GM23248 (cell line): ENCODE data around the gene AADACL4. TPM values are rescaled to one million over a fixed set of nuclear protein-coding genes. Genes with fewer than 3 reads are reported as not detected.

Source experiments
- DNase-seq: peaks from one replicate; pipeline ENCODE4 v3.0.0-alpha.2; 2015
- H2AFZ ChIP-seq: fragments of 200-600 bp; sonication (generic); 2 replicates; pipeline ENCODE4 v1.6.1; 2016; ENCODE audit warnings: antibody characterized with exemption
- H3F3A ChIP-seq: fragments of 200-600 bp; sonication (generic); 2 replicates; pipeline ENCODE4 v1.6.1; 2016; ENCODE audit warnings: mild to moderate bottlenecking, antibody characterized with exemption, mixed run types; ENCODE audit not compliant: insufficient read depth
- H3K27ac ChIP-seq: fragments of 200-600 bp; sonication (generic); 2 replicates; pipeline ENCODE4 v1.5.1; 2016; ENCODE audit warnings: mild to moderate bottlenecking
- H3K27me3 ChIP-seq: fragments of 200-600 bp; sonication (generic); replicated peaks from 2 replicates; pipeline ENCODE4 v1.6.1; 2016; ENCODE audit warnings: mild to moderate bottlenecking; ENCODE audit not compliant: insufficient read depth
- H3K36me3 ChIP-seq: fragments of 200-600 bp; sonication (generic); 2 replicates; pipeline ENCODE4 v1.6.1; 2016; ENCODE audit warnings: low read depth, mild to moderate bottlenecking
- H3K4me1 ChIP-seq: fragments of 200-600 bp; sonication (generic); 2 replicates; pipeline ENCODE4 v1.6.1; 2016; ENCODE audit warnings: mild to moderate bottlenecking; ENCODE audit not compliant: insufficient read depth
- H3K4me2 ChIP-seq: fragments of 200-600 bp; sonication (generic); one replicate; pipeline ENCODE4 v1.6.1; 2016; ENCODE audit warnings: mild to moderate bottlenecking; ENCODE audit not compliant: unreplicated experiment
- H3K4me3 ChIP-seq: fragments of 200-600 bp; sonication (generic); 2 replicates; pipeline ENCODE4 v1.5.1; 2016; ENCODE audit warnings: mild to moderate bottlenecking
- H3K79me2 ChIP-seq: fragments of 200-600 bp; sonication (generic); 2 replicates; pipeline ENCODE4 v1.6.1; 2016; ENCODE audit warnings: mild to moderate bottlenecking; ENCODE audit not compliant: insufficient read depth
- H3K9ac ChIP-seq: fragments of 200-600 bp; sonication (generic); 2 replicates; pipeline ENCODE4 v1.6.1; 2016; ENCODE audit warnings: mild to moderate bottlenecking
- H3K9me2 ChIP-seq: fragments of 200-600 bp; sonication (generic); 2 replicates; pipeline ENCODE4 v1.6.1; 2016; ENCODE audit warnings: mixed run types, mild to moderate bottlenecking, moderate library complexity; ENCODE audit not compliant: insufficient read depth
- H3K9me3 ChIP-seq: fragments of 200-600 bp; sonication (generic); one replicate; pipeline ENCODE4 v1.6.1; 2017; ENCODE audit warnings: low read depth
- H4K20me1 ChIP-seq: fragments of 200-600 bp; sonication (generic); 2 replicates; pipeline ENCODE4 v1.6.0; 2016; ENCODE audit not compliant: insufficient read depth
- EZH2 ChIP-seq: fragments of 200-600 bp; sonication (generic); IDR thresholded peaks from 2 replicates; pipeline ENCODE4 v1.6.1; 2018; ENCODE audit warnings: antibody characterized with exemption, mild to moderate bottlenecking; ENCODE audit not compliant: insufficient read depth, poor library complexity, severe bottlenecking
- EZH2phosphoT487 ChIP-seq: fragments of 200-600 bp; sonication (generic); IDR thresholded peaks from 2 replicates; pipeline ENCODE4 v1.6.1; 2018; ENCODE audit warnings: antibody characterized with exemption, moderate library complexity, mild to moderate bottlenecking, low read depth; ENCODE audit not compliant: insufficient read depth
- WGBS, 2 experiments: methylation state at CpG; one replicate each; pipeline ENCODE4 v1.1.6; 2015 to 2017; ENCODE audit warnings: low lambda C conversion rate in 2 of 2, low coverage in 1 of 2; ENCODE audit errors: missing lambda C conversion rate in 2 of 2; 5-methylcytosine and 5-hydroxymethylcytosine counted together
- in situ Hi-C: fragments of 300-500 bp; cut with MboI; formaldehyde crosslinking; loops from 2 replicates; pipeline ENCODE4 v1.15.0; 2020
- polyA plus RNA-seq: library from polyadenylated mRNA; unstranded; fragments of >200 nt; fragmentation: Nextera tagmentation; extraction: Ambion mirVana; gene quantifications from 2 replicates; pipeline ENCODE4 v1.2.1, GENCODE V29; 2016
- total RNA-seq: library from RNA; depleted of rRNA; stranded (reverse); fragments of >200 nt; shearing (Covaris generic); gene quantifications from 2 replicates; pipeline ENCODE4 v1.2.3, GENCODE V29; 2014; rRNA removed

AADACL4 gene
- total RNA-seq: not detected in 2 replicates
- polyA plus RNA-seq: not detected in 2 replicates

- Histone ChIP-seq H3K9ac (no peak within 1 kb of the TSS), H3K4me2 (no peak within 1 kb of the TSS), H3K79me2 (no peaks in the 10 kb centered on the region), H4K20me1 (no peaks in the 10 kb centered on the region), H3K27me3 (peaks cover 2% of the 10 kb centered on the region), H3K9me3 (peaks cover 5% of the 10 kb centered on the region), H3K4me3 (no peak within 1 kb of the TSS), H3K36me3 (no peaks in the 10 kb centered on the region), H2AFZ (no peak within 1 kb of the TSS), H3K4me1 (no peaks in the 10 kb centered on the region), H3K27ac (no peak within 1 kb of the TSS), H3F3A (no peaks in the 10 kb centered on the region), H3K9me2 (no peaks in the 10 kb centered on the region)
- in situ Hi-C loops: no loop called here
- TF ChIP-seq EZH2phosphoT487: no peak
- TF ChIP-seq EZH2: no peak
- 69% methylated on average over 7 of the region's 7 CpGs for WGBS, 2 experiments
- no peak for DNase-seq
These were observed at the start of gene AADACL4 for GRCh38 chr1:12643785-12644184. Gene AADACL4, plus strand, starts transcription at chr1:12644085. Its CDS starts 462 bp downstream, at chr1:12644547.

DNA sequence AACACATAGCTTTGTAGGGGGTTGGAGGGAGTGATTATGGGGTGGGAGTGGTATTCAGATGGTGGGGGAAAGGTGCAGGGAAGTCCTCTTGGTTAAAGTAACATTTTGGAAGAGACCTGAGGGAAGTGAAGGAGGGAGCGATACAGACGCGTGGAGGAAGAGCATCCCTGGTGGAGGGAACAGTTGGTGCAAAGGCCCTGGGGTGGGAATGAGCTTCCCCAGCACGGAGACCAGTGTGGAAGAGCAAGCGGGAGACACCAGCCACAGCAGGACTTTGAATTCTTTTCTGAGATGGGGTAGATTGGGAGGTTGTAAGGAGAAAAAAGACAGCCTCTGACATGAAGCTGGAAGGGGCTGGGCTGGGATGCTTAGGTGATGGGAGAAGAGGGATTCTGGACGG, 49.4 kb upstream of the AADACL4 start:
- no peaks in the 10 kb centered on the region for H3K36me3 ChIP-seq
- no peak for DNase-seq

GRCh38 chr1:12594966-12595756, 48.7 kb upstream of the AADACL4 start:
- Histone ChIP-seq H4K20me1 (no peaks in the 10 kb centered on the region), H3K4me2 (peak overlapping the region; percentile 73), H3K27ac (peak overlapping the region; percentile 99), H3K36me3 (no peaks in the 10 kb centered on the region), H3K79me2 (0 out of 2 replicates have a peak, but pooled peaks cover 11% of the 10 kb centered on the region), H3K4me3 (peak overlapping the region; percentile 67), H3F3A (peaks cover 19% of the 10 kb centered on the region; the same call in 1 of the 2 replicates), H2AFZ (no peak overlapping the region), H3K9ac (peak overlapping the region; percentile 93), H3K27me3 (no peaks in the 10 kb centered on the region), H3K9me2 (no peaks in the 10 kb centered on the region), H3K9me3 (no peaks in the 10 kb centered on the region), H3K4me1 (peaks cover 38% of the 10 kb centered on the region)
- no peak for TF ChIP-seq EZH2phosphoT487
- TF ChIP-seq EZH2: no peak
- DNase-seq: peak; percentile 88
- 9 to 15% methylated on average over 22 to 47 of the region's 47 CpGs for WGBS, 2 experiments
- in situ Hi-C loops: no loop called here

More for the DNA sequence above, 49.4 kb upstream of the AADACL4 start:
- Histone ChIP-seq H3K4me2 (peak overlapping the region; percentile 53), H3K79me2 (0 out of 2 replicates have a peak, but pooled peaks cover 11% of the 10 kb centered on the region), H3K27me3 (no peaks in the 10 kb centered on the region), H3K27ac (peak overlapping the region; percentile 99), H4K20me1 (no peaks in the 10 kb centered on the region), H3F3A (peaks cover 19% of the 10 kb centered on the region; the same call in 1 of the 2 replicates), H3K9me3 (no peaks in the 10 kb centered on the region), H3K4me1 (peaks cover 38% of the 10 kb centered on the region), H3K9ac (peak overlapping the region; percentile 93), H3K9me2 (no peaks in the 10 kb centered on the region), H2AFZ (no peak overlapping the region), H3K4me3 (peak overlapping the region; percentile 52; the same call in 1 of the 2 replicates)
- no peak for TF ChIP-seq EZH2
- no peak for TF ChIP-seq EZH2phosphoT487
- in situ Hi-C loops: no loop called here
- WGBS, 2 experiments: 95 to 98% methylated on average over 6 of the region's 6 CpGs

DNA sequence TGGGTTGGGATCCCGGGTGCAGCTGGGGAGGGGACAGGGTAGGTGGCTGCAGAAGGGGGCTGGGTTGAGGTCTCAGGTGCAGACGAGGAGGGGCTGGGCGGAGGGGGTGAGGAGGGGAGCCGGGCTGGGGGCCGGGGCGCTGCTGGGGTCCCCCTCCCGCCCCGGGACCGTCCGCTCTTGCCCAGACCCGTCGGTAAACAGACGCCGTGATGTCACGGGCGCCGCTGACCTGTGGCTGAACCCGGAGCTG, 48.2 kb upstream of the AADACL4 start:
- Histone ChIP-seq H3K36me3 (no peaks in the 10 kb centered on the region), H3K4me3 (peak overlapping the region; percentile 67), H3K79me2 (0 out of 2 replicates have a peak, but pooled peaks cover 11% of the 10 kb centered on the region), H3K27ac (peak overlapping the region; percentile 99), H3K27me3 (no peaks in the 10 kb centered on the region), H3K9me2 (no peaks in the 10 kb centered on the region), H3K4me1 (peaks cover 35% of the 10 kb centered on the region), H3K4me2 (peak overlapping the region; percentile 73), H3F3A (peaks cover 16% of the 10 kb centered on the region; the same call in 1 of the 2 replicates), H4K20me1 (no peaks in the 10 kb centered on the region), H2AFZ (no peak overlapping the region), H3K9ac (peak overlapping the region; percentile 93), H3K9me3 (no peaks in the 10 kb centered on the region)
- no peak for DNase-seq
- WGBS, 2 experiments: 0 to 2% methylated on average over 3 to 17 of the region's 18 CpGs
- TF ChIP-seq EZH2phosphoT487 (no peak), EZH2 (no peak)
- in situ Hi-C loops: no loop called here
